Inflammatory macrophage (primary cell): ENCODE results near the gene MORN1.

Experiments
- DNase-seq, 2 donors: peaks; one replicate each; pipeline ENCODE4 v3.0.0-alpha.2; 2020 to 2022

The MORN1 gene

GRCh38 chr1:2404142-2404889 lies 13.0 kb upstream of the MORN1 start:
- DNase-seq, result no peak

GRCh38 chr1:2403273-2403672 lies 11.9 kb upstream of the MORN1 start:
- DNase-seq, result no peak

- DNase-seq, result no peak
Measured at GRCh38 chr1:2402420-2402819, 11.1 kb upstream of the MORN1 start.

GRCh38 chr1:2400950-2401649 lies 9.7 kb upstream of the MORN1 start:
- no peak for DNase-seq

GRCh38 chr1:2400576-2400909 lies 9.2 kb upstream of the MORN1 start:
- no peak for DNase-seq

GRCh38 chr1:2399890-2400575 lies 8.7 kb upstream of the MORN1 start:
- DNase-seq, result no peak

- DNase-seq, result no peak
Measured at GRCh38 chr1:2398871-2399270, 7.5 kb upstream of the MORN1 start.

GRCh38 chr1:2397007-2397679 lies 5.8 kb upstream of the MORN1 start:
- no peak for DNase-seq

GRCh38 chr1:2396476-2396875 lies 5.1 kb upstream of the MORN1 start:
- no peak for DNase-seq

- DNase-seq, result no peak
Measured at GRCh38 chr1:2396059-2396458, 4.7 kb upstream of the MORN1 start.

GRCh38 chr1:2395245-2395644 lies 3.9 kb upstream of the MORN1 start:
- DNase-seq, result no peak

- no peak for DNase-seq
Measured at GRCh38 chr1:2394761-2395160, 3.4 kb upstream of the MORN1 start.

- DNase-seq, result no peak
Measured at GRCh38 chr1:2394220-2394619, 2.9 kb upstream of the MORN1 start.

- DNase-seq, result no peak
Measured at GRCh38 chr1:2393471-2393877, 2.1 kb upstream of the MORN1 start.

- DNase-seq, result no peak
Measured at GRCh38 chr1:2392686-2393085, 1.3 kb upstream of the MORN1 start.

GRCh38 chr1:2391931-2392509 lies 666 bp upstream of the MORN1 start:
- no peak for DNase-seq

- no peak for DNase-seq
Measured at GRCh38 chr1:2389644-2390043, 1.7 kb downstream of the MORN1 start.

- DNase-seq, result no peak
Measured at GRCh38 chr1:2388004-2388913, 3.1 kb downstream of the MORN1 start.

- no peak for DNase-seq
Measured at GRCh38 chr1:2386636-2387611, 4.4 kb downstream of the MORN1 start.

GRCh38 chr1:2385606-2386280 lies 5.6 kb downstream of the MORN1 start:
- no peak for DNase-seq
